GM12801 (cell line): ENCODE measurements around the gene COL23A1.

ENCODE experiments used
- CTCF ChIP-seq: IDR thresholded peaks from one replicate; pipeline ENCODE4 v1.5.1; 2011; ENCODE audit warnings: control low read depth; ENCODE audit not compliant: insufficient read length; ENCODE audit errors: extremely low read depth

The COL23A1 gene

GRCh38 chr5:178206166-178207101 lies 383.8 kb downstream of the COL23A1 start:
- TF ChIP-seq CTCF, result no peak

GRCh38 chr5:178205749-178206047 lies 384.5 kb downstream of the COL23A1 start:
- TF ChIP-seq CTCF, result no peak

GRCh38 chr5:178204935-178205748 lies 385.1 kb downstream of the COL23A1 start:
- no peak for TF ChIP-seq CTCF

GRCh38 chr5:178204182-178204934 lies 385.8 kb downstream of the COL23A1 start, which contains the start of gene HNRNPAB:
Gene HNRNPAB (plus strand): TSS chr5:178204533. CDS start chr5:178204838, 305 bp downstream.
- no peak for TF ChIP-seq CTCF

- TF ChIP-seq CTCF, result no peak
These were observed 386.5 kb downstream of the COL23A1 start for GRCh38 chr5:178203670-178204181.

GRCh38 chr5:178202541-178202940 lies 387.7 kb downstream of the COL23A1 start:
- no peak for TF ChIP-seq CTCF

- no peak for TF ChIP-seq CTCF
These were observed 388.3 kb downstream of the COL23A1 start for GRCh38 chr5:178201927-178202235.
